C4-2B (cell line): ENCODE results near the gene EFCAB6.

Source experiments
- H3K27ac ChIP-seq: fragments of 450-650 bp; 2 replicates; pipeline ENCODE4 v1.5.1; 2017
- ZFX ChIP-seq: fragments of 450-650 bp; IDR thresholded peaks from 2 replicates; pipeline ENCODE4 v1.6.1; 2017
- TF ChIP-seq, protein P1 (sequence below): fragments of 450-650 bp; conservative IDR thresholded peaks from 2 replicates; pipeline ENCODE4 v1.5.1; 2017; ENCODE audit warnings: mild to moderate bottlenecking

Gene EFCAB6

GRCh38 chr22:43823353-43823908 is 11.3 kb upstream of the EFCAB6 start:
- TF ChIP-seq, protein P1, sequence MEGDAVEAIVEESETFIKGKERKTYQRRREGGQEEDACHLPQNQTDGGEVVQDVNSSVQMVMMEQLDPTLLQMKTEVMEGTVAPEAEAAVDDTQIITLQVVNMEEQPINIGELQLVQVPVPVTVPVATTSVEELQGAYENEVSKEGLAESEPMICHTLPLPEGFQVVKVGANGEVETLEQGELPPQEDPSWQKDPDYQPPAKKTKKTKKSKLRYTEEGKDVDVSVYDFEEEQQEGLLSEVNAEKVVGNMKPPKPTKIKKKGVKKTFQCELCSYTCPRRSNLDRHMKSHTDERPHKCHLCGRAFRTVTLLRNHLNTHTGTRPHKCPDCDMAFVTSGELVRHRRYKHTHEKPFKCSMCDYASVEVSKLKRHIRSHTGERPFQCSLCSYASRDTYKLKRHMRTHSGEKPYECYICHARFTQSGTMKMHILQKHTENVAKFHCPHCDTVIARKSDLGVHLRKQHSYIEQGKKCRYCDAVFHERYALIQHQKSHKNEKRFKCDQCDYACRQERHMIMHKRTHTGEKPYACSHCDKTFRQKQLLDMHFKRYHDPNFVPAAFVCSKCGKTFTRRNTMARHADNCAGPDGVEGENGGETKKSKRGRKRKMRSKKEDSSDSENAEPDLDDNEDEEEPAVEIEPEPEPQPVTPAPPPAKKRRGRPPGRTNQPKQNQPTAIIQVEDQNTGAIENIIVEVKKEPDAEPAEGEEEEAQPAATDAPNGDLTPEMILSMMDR, result no peak
- no peak for TF ChIP-seq ZFX
- H3K27ac ChIP-seq, result no peak overlapping the region

- TF ChIP-seq, protein P1, result no peak
- TF ChIP-seq ZFX, result no peak
- no peak overlapping the region for H3K27ac ChIP-seq
Measured at GRCh38 chr22:43821606-43822425, 9.7 kb upstream of the EFCAB6 start.

DNA sequence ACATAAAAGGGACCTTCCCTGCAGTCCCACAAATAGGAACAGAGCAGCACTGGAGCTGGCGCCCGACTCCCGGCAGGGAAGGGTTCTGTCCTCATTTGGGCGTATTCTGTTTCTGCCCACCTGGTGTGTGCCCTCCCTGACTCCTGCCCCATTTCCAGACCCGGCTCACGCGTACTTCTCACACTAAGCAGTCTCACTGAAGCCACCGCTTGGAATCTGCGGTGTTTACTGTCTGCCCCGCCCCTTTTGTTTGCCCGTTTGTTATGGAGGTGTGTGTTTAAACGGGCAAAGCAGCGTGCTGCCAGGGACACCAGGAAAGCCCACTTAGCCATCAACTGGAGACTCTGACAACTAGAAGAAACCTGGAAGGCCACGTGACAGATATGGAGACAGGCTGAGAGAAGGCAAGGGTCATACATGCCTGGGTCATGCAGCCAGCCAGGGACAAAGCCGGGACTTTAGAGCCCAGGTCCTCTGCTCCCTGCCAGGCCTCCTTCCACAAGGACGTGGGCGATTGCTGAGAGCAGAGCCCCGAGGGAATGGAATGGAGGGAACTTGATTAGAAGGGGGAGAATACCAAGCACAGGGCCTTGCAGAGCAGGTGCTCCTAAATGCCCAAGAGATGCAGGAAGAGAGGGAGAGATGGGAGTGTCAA is 8.7 kb upstream of the EFCAB6 start:
- H3K27ac ChIP-seq, result no peak overlapping the region

GRCh38 chr22:43819931-43820640 is 8.0 kb upstream of the EFCAB6 start:
- TF ChIP-seq, protein P1, result no peak
- TF ChIP-seq ZFX, result no peak
- no peak overlapping the region for H3K27ac ChIP-seq

More for the DNA sequence above, 8.7 kb upstream of the EFCAB6 start:
- no peak for TF ChIP-seq ZFX
- TF ChIP-seq, protein P1, result no peak

DNA sequence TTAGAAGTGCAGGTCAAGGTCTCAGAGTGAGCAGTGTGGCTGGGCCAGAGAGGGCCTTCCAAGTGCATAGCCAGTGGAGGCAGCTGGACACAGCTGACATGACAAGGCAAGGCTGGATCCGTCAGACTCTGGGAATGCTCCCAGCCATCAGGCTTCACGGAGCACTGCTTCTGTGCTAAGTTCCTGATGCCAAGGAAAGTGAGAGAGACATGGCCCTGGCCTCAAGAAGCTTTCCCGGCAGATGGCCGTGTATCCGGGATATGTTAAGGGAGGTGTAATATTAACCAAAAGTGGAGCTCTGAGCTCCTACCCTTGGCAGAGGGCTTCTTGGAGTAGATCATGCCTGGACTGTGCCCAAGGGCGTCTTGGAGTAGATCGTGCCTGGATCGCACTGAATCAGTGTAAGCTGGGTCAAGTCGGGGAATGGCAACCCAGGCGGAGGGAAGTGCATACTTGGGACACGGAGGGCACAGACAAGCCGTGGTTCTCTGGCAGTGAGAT is 7.4 kb upstream of the EFCAB6 start:
- no peak overlapping the region for H3K27ac ChIP-seq
- TF ChIP-seq ZFX, result no peak
- TF ChIP-seq, protein P1, result no peak

DNA sequence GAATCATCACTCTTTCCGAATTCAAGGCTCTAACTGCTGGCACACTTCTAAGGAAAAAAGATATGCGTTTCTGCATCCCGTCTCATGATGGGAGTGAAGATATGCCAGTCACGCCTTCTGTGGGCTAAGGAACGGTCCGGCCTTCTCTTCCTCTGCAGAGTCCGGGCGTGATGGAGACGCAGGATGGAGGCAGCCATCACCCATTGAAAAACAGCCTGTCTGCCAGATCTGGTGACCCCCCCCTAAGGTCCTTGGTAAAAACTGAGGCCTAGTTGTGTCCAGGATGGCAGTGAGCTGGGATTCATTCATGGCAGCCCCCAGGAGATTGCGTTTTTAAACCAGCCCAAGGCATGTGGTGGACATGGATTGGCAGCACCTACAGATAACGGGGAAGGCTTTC is 6.9 kb upstream of the EFCAB6 start:
- no peak for TF ChIP-seq ZFX
- TF ChIP-seq, protein P1, result no peak
- no peak overlapping the region for H3K27ac ChIP-seq
